Peyer's patch (tissue), 4 donors: Measurements from ENCODE around the gene ENPP5.

Source experiments
- POLR2A ChIP-seq, 2 donors: fragments of 450-650 bp; IDR thresholded peaks; one replicate each; pipeline ENCODE4 v1.5.1; 2017; ENCODE audit warnings: antibody characterized with exemption in 2 of 2, mild to moderate bottlenecking in 2 of 2, moderate library complexity in 2 of 2
- TF ChIP-seq, protein P1 (sequence below), 6 experiments: fragments of 450-650 bp in 4 of 6; fragments of 200-600 bp in 2 of 6; sonication (generic) in 1 of 6; IDR thresholded peaks; one replicate each; pipeline ENCODE4 v1.5.1; 2017 to 2019; ENCODE audit warnings: antibody characterized with exemption in 6 of 6, mild to moderate bottlenecking in 3 of 6, moderate library complexity in 1 of 6

DNA sequence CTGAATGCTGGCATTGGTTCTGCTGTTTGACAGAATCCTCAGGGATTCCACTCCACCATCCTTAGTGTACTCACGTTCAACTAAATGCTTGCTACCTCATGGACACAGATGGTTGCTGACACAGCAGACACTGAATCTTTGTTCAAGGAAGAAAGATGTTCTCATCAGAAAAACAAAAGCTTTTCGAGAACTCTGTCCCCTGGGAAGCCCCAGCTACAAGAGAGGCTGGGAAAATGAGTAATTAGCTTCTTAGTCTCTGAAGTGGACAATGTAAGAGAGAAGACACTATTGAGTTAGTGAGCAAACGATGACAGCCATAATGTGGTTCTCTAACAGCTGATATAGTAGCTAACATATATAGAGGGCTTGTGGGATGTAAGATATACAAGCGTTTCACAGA lies 30.9 kb upstream of the ENPP5 start:
- TF ChIP-seq, protein P1, sequence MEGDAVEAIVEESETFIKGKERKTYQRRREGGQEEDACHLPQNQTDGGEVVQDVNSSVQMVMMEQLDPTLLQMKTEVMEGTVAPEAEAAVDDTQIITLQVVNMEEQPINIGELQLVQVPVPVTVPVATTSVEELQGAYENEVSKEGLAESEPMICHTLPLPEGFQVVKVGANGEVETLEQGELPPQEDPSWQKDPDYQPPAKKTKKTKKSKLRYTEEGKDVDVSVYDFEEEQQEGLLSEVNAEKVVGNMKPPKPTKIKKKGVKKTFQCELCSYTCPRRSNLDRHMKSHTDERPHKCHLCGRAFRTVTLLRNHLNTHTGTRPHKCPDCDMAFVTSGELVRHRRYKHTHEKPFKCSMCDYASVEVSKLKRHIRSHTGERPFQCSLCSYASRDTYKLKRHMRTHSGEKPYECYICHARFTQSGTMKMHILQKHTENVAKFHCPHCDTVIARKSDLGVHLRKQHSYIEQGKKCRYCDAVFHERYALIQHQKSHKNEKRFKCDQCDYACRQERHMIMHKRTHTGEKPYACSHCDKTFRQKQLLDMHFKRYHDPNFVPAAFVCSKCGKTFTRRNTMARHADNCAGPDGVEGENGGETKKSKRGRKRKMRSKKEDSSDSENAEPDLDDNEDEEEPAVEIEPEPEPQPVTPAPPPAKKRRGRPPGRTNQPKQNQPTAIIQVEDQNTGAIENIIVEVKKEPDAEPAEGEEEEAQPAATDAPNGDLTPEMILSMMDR (IDR thresholded peaks at IDR 0.05) = no peak
- TF ChIP-seq POLR2A (IDR thresholded peaks at IDR 0.05) = no peak
